ENCODE data around the gene LRRC75A. TPM values are rescaled to one million over a fixed set of nuclear protein-coding genes. Genes with fewer than 3 reads are reported as not detected.
A peak's percentile ranks its signal among the peaks of the same experiment; 100 is the strongest.

Gene LRRC75A
- total and polyA plus RNA-seq, 2 of the 13 experiments (the other 11 are each of a cell fraction or from before 2014, with no cell fraction given): 0.03 TPM; not detected in 1

DNA sequence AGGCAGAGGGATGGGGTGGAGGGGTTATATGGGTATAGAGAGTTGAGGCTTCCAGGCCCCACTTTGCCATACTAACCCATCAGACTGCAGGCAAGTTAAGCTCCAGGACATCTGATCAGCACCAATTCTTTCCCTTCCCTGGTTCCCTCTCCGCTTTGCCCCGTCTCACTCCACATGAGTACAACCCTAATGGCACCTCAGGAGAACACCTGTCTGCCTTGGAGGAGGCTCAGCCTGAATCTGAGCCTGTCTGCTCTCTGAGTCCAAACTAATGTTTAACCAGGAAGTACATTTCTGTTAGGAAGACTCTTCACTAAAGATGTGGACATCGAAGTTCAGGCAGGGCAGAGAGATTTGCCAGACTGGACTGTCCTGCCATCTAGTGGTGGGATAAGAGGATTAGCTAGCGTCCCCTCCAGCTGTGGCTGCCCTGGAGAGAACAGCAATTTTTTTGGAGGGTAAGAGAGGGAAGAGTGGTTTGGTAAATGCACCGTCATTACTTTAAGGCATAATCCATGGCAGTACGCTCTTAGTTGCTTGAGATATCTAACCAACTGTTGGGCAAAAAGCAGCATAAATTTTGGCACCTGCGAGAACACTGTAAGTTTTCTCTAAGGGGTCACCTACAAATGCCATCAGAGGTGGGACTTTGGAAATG is 29.2 kb upstream of the LRRC75A start (continued):
- TF ChIP-seq NFE2L1 (CRISPR knock-in tag; IDR thresholded peaks at IDR 0.05; ENCODE audit: borderline replicate concordance) (no peak), ZNF558 (CRISPR knock-in tag; IDR thresholded peaks at IDR 0.05; ENCODE audit: borderline replicate concordance) (no peak), FOXK1 (CRISPR knock-in tag; IDR thresholded peaks at IDR 0.05; ENCODE audit: borderline replicate concordance, low read depth) (peak; percentile 40; the same call in 1 of the 2 replicates), ERF (CRISPR knock-in tag; IDR thresholded peaks at IDR 0.05) (no peak), CBX2 (IDR thresholded peaks at IDR 0.05; ENCODE audit: low read depth, low read length) (no peak), CBX2 (CRISPR knock-in tag; IDR thresholded peaks at IDR 0.05; ENCODE audit: low read depth) (no peak), MTERF4 (CRISPR knock-in tag; IDR thresholded peaks at IDR 0.05) (no peak), NFYB (CRISPR knock-in tag; IDR thresholded peaks at IDR 0.05) (no peak), SRSF9 (IDR thresholded peaks at IDR 0.05; ENCODE audit: borderline replicate concordance, insufficient read depth, low read depth, low read length, poor library complexity, severe bottlenecking) (no peak), NR2C2 (CRISPR knock-in tag; IDR thresholded peaks at IDR 0.05; ENCODE audit: borderline replicate concordance) (no peak), MAFF (IDR thresholded peaks at IDR 0.05; ENCODE audit: low read depth, low read length) (no peak), HHEX (CRISPR knock-in tag; IDR thresholded peaks at IDR 0.05) (no peak), ZSCAN22 (CRISPR knock-in tag; IDR thresholded peaks at IDR 0.05) (no peak), ZNF737 (CRISPR knock-in tag; IDR thresholded peaks at IDR 0.05; ENCODE audit: borderline replicate concordance) (no peak), ZNF12 (CRISPR knock-in tag; IDR thresholded peaks at IDR 0.05) (0 out of 2 replicates have a peak, but pooled peaks have one; percentile 40), ZNF670 (CRISPR knock-in tag; IDR thresholded peaks at IDR 0.05; ENCODE audit: borderline replicate concordance) (no peak), KAT2B (IDR thresholded peaks at IDR 0.05; ENCODE audit: borderline replicate concordance, low read depth, low read length) (no peak), NCOA1 (CRISPR knock-in tag; IDR thresholded peaks at IDR 0.05) (no peak), SMC3 (IDR thresholded peaks at IDR 0.05; ENCODE audit: low read length) (peak; percentile 99), CHD4 (IDR thresholded peaks at IDR 0.05; ENCODE audit: borderline replicate concordance, low read length) (no peak), POLR2AphosphoS2 (IDR thresholded peaks at IDR 0.05; ENCODE audit: low read depth, low read length) (no peak), ZNF598 (CRISPR knock-in tag; IDR thresholded peaks at IDR 0.05; ENCODE audit: borderline replicate concordance) (no peak), ARID2 (CRISPR knock-in tag; IDR thresholded peaks at IDR 0.05; ENCODE audit: borderline replicate concordance) (no peak), MIER3 (CRISPR knock-in tag; IDR thresholded peaks at IDR 0.05; ENCODE audit: borderline replicate concordance) (0 out of 2 replicates have a peak, but pooled peaks have one; percentile 24)
- TF ChIP-seq, protein P1, sequence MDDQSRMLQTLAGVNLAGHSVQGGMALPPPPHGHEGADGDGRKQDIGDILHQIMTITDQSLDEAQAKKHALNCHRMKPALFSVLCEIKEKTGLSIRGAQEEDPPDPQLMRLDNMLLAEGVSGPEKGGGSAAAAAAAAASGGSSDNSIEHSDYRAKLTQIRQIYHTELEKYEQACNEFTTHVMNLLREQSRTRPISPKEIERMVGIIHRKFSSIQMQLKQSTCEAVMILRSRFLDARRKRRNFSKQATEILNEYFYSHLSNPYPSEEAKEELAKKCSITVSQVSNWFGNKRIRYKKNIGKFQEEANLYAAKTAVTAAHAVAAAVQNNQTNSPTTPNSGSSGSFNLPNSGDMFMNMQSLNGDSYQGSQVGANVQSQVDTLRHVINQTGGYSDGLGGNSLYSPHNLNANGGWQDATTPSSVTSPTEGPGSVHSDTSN (CRISPR knock-in tag; IDR thresholded peaks at IDR 0.05; ENCODE audit: borderline replicate concordance): no peak
- TF ChIP-seq, protein P2, sequence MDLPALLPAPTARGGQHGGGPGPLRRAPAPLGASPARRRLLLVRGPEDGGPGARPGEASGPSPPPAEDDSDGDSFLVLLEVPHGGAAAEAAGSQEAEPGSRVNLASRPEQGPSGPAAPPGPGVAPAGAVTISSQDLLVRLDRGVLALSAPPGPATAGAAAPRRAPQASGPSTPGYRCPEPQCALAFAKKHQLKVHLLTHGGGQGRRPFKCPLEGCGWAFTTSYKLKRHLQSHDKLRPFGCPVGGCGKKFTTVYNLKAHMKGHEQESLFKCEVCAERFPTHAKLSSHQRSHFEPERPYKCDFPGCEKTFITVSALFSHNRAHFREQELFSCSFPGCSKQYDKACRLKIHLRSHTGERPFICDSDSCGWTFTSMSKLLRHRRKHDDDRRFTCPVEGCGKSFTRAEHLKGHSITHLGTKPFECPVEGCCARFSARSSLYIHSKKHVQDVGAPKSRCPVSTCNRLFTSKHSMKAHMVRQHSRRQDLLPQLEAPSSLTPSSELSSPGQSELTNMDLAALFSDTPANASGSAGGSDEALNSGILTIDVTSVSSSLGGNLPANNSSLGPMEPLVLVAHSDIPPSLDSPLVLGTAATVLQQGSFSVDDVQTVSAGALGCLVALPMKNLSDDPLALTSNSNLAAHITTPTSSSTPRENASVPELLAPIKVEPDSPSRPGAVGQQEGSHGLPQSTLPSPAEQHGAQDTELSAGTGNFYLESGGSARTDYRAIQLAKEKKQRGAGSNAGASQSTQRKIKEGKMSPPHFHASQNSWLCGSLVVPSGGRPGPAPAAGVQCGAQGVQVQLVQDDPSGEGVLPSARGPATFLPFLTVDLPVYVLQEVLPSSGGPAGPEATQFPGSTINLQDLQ (CRISPR knock-in tag; IDR thresholded peaks at IDR 0.05): no peak
